Measurements from ENCODE around the gene AQP9.
A peak's percentile ranks its signal among the peaks of the same experiment; 100 is the strongest.

AQP9 gene

GRCh38 chr15:58139989-58140522 lies 1.9 kb downstream of the AQP9 start:
- DNase-seq (ENCODE audit: low read depth): peak; percentile 29

GRCh38 chr15:58141894-58142293 lies 3.7 kb downstream of the AQP9 start:
- no peak for DNase-seq (ENCODE audit: low read depth)

GRCh38 chr15:58142827-58143461 lies 4.8 kb downstream of the AQP9 start:
- no peak for DNase-seq (ENCODE audit: low read depth)

GRCh38 chr15:58145606-58146005 lies 7.4 kb downstream of the AQP9 start:
- no peak for DNase-seq (ENCODE audit: low read depth)

- no peak for DNase-seq (ENCODE audit: low read depth)
Observed at GRCh38 chr15:58146211-58146610, 8.0 kb downstream of the AQP9 start.

- DNase-seq (ENCODE audit: low read depth): peak; percentile 31
Observed at GRCh38 chr15:58146749-58147148, 8.6 kb downstream of the AQP9 start.

GRCh38 chr15:58147171-58147611 lies 9.0 kb downstream of the AQP9 start:
- no peak for DNase-seq (ENCODE audit: low read depth)

- DNase-seq (ENCODE audit: low read depth): no peak
Observed at GRCh38 chr15:58148120-58148519, 9.9 kb downstream of the AQP9 start.

GRCh38 chr15:58148633-58149445 lies 10.7 kb downstream of the AQP9 start:
- no peak for DNase-seq (ENCODE audit: low read depth)

GRCh38 chr15:58154769-58155168 lies 16.6 kb downstream of the AQP9 start:
- no peak for DNase-seq (ENCODE audit: low read depth)

GRCh38 chr15:58159827-58160386 lies 21.7 kb downstream of the AQP9 start:
- no peak for DNase-seq (ENCODE audit: low read depth)

- DNase-seq (ENCODE audit: low read depth): no peak
Observed at GRCh38 chr15:58161436-58161930, 23.3 kb downstream of the AQP9 start.

- no peak for DNase-seq (ENCODE audit: low read depth)
Observed at GRCh38 chr15:58163985-58164384, 25.8 kb downstream of the AQP9 start.

- no peak for DNase-seq (ENCODE audit: low read depth)
Observed at GRCh38 chr15:58164926-58165325, 26.7 kb downstream of the AQP9 start.

GRCh38 chr15:58165661-58166060 lies 27.5 kb downstream of the AQP9 start:
- no peak for DNase-seq (ENCODE audit: low read depth)

- DNase-seq (ENCODE audit: low read depth): no peak
Observed at GRCh38 chr15:58167095-58167691, 29.0 kb downstream of the AQP9 start.

- no peak for DNase-seq (ENCODE audit: low read depth)
Observed at GRCh38 chr15:58169934-58170333, 31.8 kb downstream of the AQP9 start.

- no peak for DNase-seq (ENCODE audit: low read depth)
Observed at GRCh38 chr15:58171476-58172061, 33.4 kb downstream of the AQP9 start.

- no peak for DNase-seq (ENCODE audit: low read depth)
Observed at GRCh38 chr15:58174709-58175108, 36.5 kb downstream of the AQP9 start.

GRCh38 chr15:58175955-58176354 lies 37.8 kb downstream of the AQP9 start:
- DNase-seq (ENCODE audit: low read depth): no peak

GRCh38 chr15:58178668-58179067 lies 40.5 kb downstream of the AQP9 start:
- no peak for DNase-seq (ENCODE audit: low read depth)

GRCh38 chr15:58179206-58179605 lies 41.0 kb downstream of the AQP9 start:
- DNase-seq (ENCODE audit: low read depth): no peak
